Peyer's patch (tissue), 4 donors: ENCODE measurements around the gene ABCC6. TPM values are rescaled to one million over a fixed set of nuclear protein-coding genes. Genes with fewer than 3 reads are reported as not detected.
A peak's percentile ranks its signal among the peaks of the same experiment; 100 is the strongest.

Experiments
- DNase-seq, 3 donors: peaks; one replicate each; pipeline ENCODE4 v3.0.0-alpha.2; 2017 to 2019
- H3K27ac ChIP-seq, 4 donors: fragments of 200-600 bp; sonication (generic); one replicate each; pipeline ENCODE4 v1.5.1; 2016 to 2019
- H3K27me3 ChIP-seq, 2 donors: fragments of 200-600 bp; sonication (generic); one replicate each; pipeline ENCODE4 v1.5.1; 2019
- H3K36me3 ChIP-seq, 3 donors: fragments of 200-600 bp; sonication (generic); one replicate each; pipeline ENCODE4 v1.5.1; 2016 to 2019
- H3K4me1 ChIP-seq, 4 donors: fragments of 200-600 bp; sonication (generic); one replicate each; pipeline ENCODE4 v1.5.1; 2016 to 2019
- H3K4me3 ChIP-seq, 4 donors: fragments of 200-600 bp; sonication (generic); 1 replicate in 3 of 4; 2 replicates in 1 of 4; pipeline ENCODE4 v1.5.1; 2016 to 2019; ENCODE audit warnings: mild to moderate bottlenecking in 1 of 4
- H3K9me3 ChIP-seq, 4 donors: fragments of 200-600 bp; sonication (generic); one replicate each; pipeline ENCODE4 v1.5.1; 2016 to 2019; ENCODE audit warnings: mild to moderate bottlenecking in 1 of 4
- POLR2A ChIP-seq, 2 donors: fragments of 450-650 bp; IDR thresholded peaks; one replicate each; pipeline ENCODE4 v1.5.1; 2017; ENCODE audit warnings: antibody characterized with exemption in 2 of 2, mild to moderate bottlenecking in 2 of 2, moderate library complexity in 2 of 2
- total RNA-seq, 4 donors: library from RNA; depleted of rRNA; stranded (reverse); fragments of >200 nt; gene quantifications; one replicate each; pipeline ENCODE4 v1.1.0, GENCODE V29; 2016
- TF ChIP-seq, protein P1 (sequence below), 6 experiments: fragments of 450-650 bp in 4 of 6; fragments of 200-600 bp in 2 of 6; sonication (generic) in 1 of 6; IDR thresholded peaks; one replicate each; pipeline ENCODE4 v1.5.1; 2017 to 2019; ENCODE audit warnings: antibody characterized with exemption in 6 of 6, mild to moderate bottlenecking in 3 of 6, moderate library complexity in 1 of 6

ABCC6 gene
- total RNA-seq, 4 donors from 2014 or later: 12.4 to 113 (median 76.2) TPM

DNA sequence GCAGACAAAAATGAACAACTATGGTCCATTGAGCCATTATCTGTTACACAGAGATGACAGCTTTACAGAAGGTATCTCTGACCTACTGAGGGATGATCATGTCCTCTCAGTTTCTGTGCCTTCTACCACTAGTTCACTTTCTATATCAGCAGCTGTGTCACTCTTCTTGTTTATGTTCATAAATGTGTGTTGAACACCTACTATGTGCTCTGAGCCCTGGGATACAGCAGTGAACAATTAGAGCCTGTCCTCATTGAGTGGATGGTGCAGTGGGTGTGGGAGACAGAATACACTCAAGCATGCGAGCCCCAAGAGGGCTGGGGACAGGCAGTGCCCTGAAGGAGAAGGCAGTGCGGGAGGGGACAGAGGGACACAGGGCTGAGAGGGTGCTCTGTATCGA, 92.1 kb downstream of the ABCC6 start:
- Histone ChIP-seq H3K27ac (no peak overlapping the region), H3K36me3 (peaks cover 0 to 49% (median 0%) of the 10 kb centered on the region in 3 donors), H3K9me3 (no peaks in the 10 kb centered on the region), H3K4me3 (no peak overlapping the region), H3K4me1 (no peaks in the 10 kb centered on the region), H3K27me3 (no peaks in the 10 kb centered on the region)
- TF ChIP-seq, protein P1, sequence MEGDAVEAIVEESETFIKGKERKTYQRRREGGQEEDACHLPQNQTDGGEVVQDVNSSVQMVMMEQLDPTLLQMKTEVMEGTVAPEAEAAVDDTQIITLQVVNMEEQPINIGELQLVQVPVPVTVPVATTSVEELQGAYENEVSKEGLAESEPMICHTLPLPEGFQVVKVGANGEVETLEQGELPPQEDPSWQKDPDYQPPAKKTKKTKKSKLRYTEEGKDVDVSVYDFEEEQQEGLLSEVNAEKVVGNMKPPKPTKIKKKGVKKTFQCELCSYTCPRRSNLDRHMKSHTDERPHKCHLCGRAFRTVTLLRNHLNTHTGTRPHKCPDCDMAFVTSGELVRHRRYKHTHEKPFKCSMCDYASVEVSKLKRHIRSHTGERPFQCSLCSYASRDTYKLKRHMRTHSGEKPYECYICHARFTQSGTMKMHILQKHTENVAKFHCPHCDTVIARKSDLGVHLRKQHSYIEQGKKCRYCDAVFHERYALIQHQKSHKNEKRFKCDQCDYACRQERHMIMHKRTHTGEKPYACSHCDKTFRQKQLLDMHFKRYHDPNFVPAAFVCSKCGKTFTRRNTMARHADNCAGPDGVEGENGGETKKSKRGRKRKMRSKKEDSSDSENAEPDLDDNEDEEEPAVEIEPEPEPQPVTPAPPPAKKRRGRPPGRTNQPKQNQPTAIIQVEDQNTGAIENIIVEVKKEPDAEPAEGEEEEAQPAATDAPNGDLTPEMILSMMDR (IDR thresholded peaks at IDR 0.05): no peak
- no peak for TF ChIP-seq POLR2A (IDR thresholded peaks at IDR 0.05)
- DNase-seq: no peak

GRCh38 chr16:16127469-16128116, 95.7 kb downstream of the ABCC6 start:
- H3K9me3 ChIP-seq: peaks cover 0 to 3% (median 0%) of the 10 kb centered on the region in 4 donors
- H3K4me1 ChIP-seq: no peaks in the 10 kb centered on the region
- no peak overlapping the region for H3K4me3 ChIP-seq
- H3K27ac ChIP-seq: peak overlapping the region in 1 of 4 donors; percentile 35
- no peak for TF ChIP-seq POLR2A (IDR thresholded peaks at IDR 0.05)
- TF ChIP-seq, protein P1 (IDR thresholded peaks at IDR 0.05): peak; percentile 87 to 91 (median 89)
- no peaks in the 10 kb centered on the region for H3K27me3 ChIP-seq
- DNase-seq: peak; percentile 63 to 85 (median 77)
- H3K36me3 ChIP-seq: peaks cover 0 to 50% (median 0%) of the 10 kb centered on the region in 3 donors

DNA sequence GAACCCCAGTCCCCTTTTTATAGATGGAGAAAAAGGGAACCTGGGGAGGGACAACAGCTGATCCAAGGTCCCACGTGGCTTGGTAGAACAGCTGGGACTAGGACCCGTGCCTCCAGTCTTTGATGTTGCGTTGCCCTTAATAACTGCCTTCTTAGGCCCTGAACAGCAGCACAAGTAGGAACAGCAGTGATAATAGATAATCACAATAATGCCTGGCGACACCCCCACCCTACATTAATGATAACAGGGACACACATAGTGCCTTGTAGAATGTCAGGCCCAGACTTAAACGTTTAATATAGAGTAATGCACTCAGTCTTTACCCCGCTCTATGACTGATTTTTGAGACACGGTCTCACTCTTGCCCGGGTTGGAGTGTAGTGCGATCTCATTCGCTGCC, 96.4 kb downstream of the ABCC6 start:
- H3K36me3 ChIP-seq: peaks cover 0 to 53% (median 0%) of the 10 kb centered on the region in 3 donors
- no peak for TF ChIP-seq POLR2A (IDR thresholded peaks at IDR 0.05)
- TF ChIP-seq, protein P1 (IDR thresholded peaks at IDR 0.05): no peak
- no peaks in the 10 kb centered on the region for H3K4me1 ChIP-seq
- H3K9me3 ChIP-seq: peaks cover 0 to 3% (median 0%) of the 10 kb centered on the region in 4 donors
- no peak overlapping the region for H3K27ac ChIP-seq
- H3K27me3 ChIP-seq: no peaks in the 10 kb centered on the region
- no peak overlapping the region for H3K4me3 ChIP-seq
- no peak for DNase-seq

GRCh38 chr16:16124974-16125373, 98.3 kb downstream of the ABCC6 start:
- H3K4me3 ChIP-seq: no peak overlapping the region
- H3K9me3 ChIP-seq: peaks cover 0 to 3% (median 0%) of the 10 kb centered on the region in 4 donors
- DNase-seq: no peak
- H3K4me1 ChIP-seq: peaks cover 0 to 2% (median 0%) of the 10 kb centered on the region in 4 donors
- peaks cover 0 to 46% (median 0%) of the 10 kb centered on the region in 3 donors for H3K36me3 ChIP-seq
- TF ChIP-seq, protein P1 (IDR thresholded peaks at IDR 0.05): no peak
- TF ChIP-seq POLR2A (IDR thresholded peaks at IDR 0.05): no peak
- no peaks in the 10 kb centered on the region for H3K27me3 ChIP-seq
- H3K27ac ChIP-seq: no peak overlapping the region

DNA sequence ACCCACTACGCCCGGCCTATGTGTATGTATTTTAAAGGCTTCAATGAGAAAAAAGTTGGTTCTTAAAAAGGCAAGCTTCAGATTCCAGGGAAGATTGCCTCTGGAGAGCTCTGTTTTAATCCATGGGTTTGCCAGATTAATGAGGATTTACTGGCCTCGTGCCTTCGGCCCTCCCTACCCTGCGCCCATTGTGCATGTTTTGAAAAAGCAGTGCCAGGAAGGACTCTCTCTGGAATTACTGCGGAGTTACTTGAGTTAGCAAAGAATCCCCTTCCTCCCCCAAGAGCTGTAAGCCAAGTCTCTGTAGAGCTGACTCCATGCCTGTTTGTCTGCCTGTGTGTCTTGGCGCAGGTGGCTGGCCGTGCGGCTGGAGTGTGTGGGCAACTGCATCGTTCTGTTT, 98.9 kb downstream of the ABCC6 start:
- no peak for DNase-seq
- no peak for TF ChIP-seq POLR2A (IDR thresholded peaks at IDR 0.05)
- TF ChIP-seq, protein P1 (IDR thresholded peaks at IDR 0.05): no peak
- H3K9me3 ChIP-seq: peaks cover 0 to 3% (median 0%) of the 10 kb centered on the region in 4 donors
- H3K27me3 ChIP-seq: no peaks in the 10 kb centered on the region
- H3K27ac ChIP-seq: no peak overlapping the region
- H3K36me3 ChIP-seq: peaks cover 0 to 42% (median 0%) of the 10 kb centered on the region in 3 donors
- no peak overlapping the region for H3K4me3 ChIP-seq
- peaks cover 0 to 8% (median 0%) of the 10 kb centered on the region in 4 donors for H3K4me1 ChIP-seq
